OCI-LY3 (cell line): ENCODE measurements around the gene SYT3.

ENCODE experiments used
- CTCF ChIP-seq: fragments of 200-600, 300-600 bp; sonication (generic); IDR thresholded peaks from 2 replicates; pipeline ENCODE4 v1.5.1; 2014; ENCODE audit warnings: antibody characterized with exemption, low read length, low read depth
- EZH2phosphoT487 ChIP-seq: fragments of 200-600 bp; shearing (Covaris generic); IDR thresholded peaks from 2 replicates; pipeline ENCODE4 v1.6.1; 2018; ENCODE audit warnings: antibody characterized with exemption, mixed run types, low read depth

GRCh38 chr19:50662651-50663481, 23.2 kb upstream of the SYT3 start:
- no peak for TF ChIP-seq CTCF
- no peak for TF ChIP-seq EZH2phosphoT487
